Activated T-cell treated with anti-CD3 and anti-CD28 coated beads, Interleukin-2, amount 50 U/mL, for 4 hours (primary cell): ENCODE data around the gene TRMT2B. TPM values are rescaled to one million over a fixed set of nuclear protein-coding genes. Genes with fewer than 3 reads are reported as not detected.

Experiments used
- ATAC-seq, 2 donors: fragments of 200-7000 bp; cut with Tn5 transposase; one replicate each; pipeline ENCODE4 v1.10.0; 2021
- DNase-seq: peaks from one replicate; pipeline ENCODE4 v3.0.0-alpha.2; 2020
- H3K27me3 Mint-ChIP-seq: one replicate; pipeline ENCODE4 v1.8.0; 2021; ENCODE audit warnings: low read depth, mixed read lengths
- H3K36me3 Mint-ChIP-seq: one replicate; pipeline ENCODE4 v1.8.0; 2022; ENCODE audit warnings: mixed read lengths; ENCODE audit not compliant: insufficient read depth
- H3K4me1 Mint-ChIP-seq: one replicate; pipeline ENCODE4 v1.8.0; 2021; ENCODE audit warnings: low read depth, mixed read lengths
- H3K4me3 Mint-ChIP-seq: one replicate; pipeline ENCODE4 v1.8.0; 2021; ENCODE audit warnings: mild to moderate bottlenecking, moderate library complexity, mixed read lengths
- H3K9me3 Mint-ChIP-seq: one replicate; pipeline ENCODE4 v1.8.0; 2021; ENCODE audit warnings: mixed read lengths
- total RNA-seq, 3 donors: library from RNA; stranded (reverse); gene quantifications; one replicate each; pipeline ENCODE4 v1.2.1, GENCODE V29; 2021

Gene TRMT2B
- total RNA-seq, 3 donors from 2014 or later: 15.4 to 17.0 (median 15.5) TPM

DNA sequence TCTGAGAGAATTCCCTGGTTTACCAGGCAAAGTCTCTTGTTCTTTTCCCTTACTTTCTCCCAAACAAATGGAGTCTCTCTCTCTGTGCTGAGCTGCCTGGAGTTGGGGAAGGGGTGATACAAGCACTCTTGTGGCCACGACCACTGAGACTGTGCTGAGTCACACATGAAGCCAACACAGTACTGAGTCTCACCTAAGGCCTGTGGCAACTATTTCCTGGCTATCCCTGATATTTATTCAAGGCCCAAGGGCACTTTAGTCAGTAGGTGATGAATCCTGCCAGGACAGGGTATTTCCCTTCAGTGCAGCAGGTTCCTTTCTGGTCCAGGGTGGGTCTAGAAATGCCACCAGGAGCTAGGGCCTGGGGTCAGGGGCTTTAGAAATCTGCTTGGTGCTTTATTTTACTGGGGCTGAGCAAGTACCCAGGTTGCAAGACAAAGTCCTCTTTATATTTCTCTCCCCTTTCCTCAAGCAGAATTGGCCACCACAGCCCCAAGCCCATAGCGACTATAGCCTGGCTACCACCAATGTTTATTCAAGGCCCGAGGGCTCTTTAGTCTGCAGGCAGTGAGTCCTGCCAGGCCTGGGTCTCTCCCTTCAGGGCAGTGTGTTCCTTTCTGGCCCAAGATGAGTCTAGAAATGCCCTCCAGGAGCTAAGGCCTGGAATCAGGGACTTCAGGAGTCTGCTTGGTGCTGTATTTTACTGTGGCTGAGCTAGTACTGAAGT, 71.9 kb downstream of the TRMT2B start:
- Mint-ChIP-seq H3K9me3 (no peaks in the 10 kb centered on the region), H3K4me1 (no peaks in the 10 kb centered on the region), H3K36me3 (peaks cover 5% of the 10 kb centered on the region), H3K4me3 (no peak overlapping the region), H3K27me3 (no peaks in the 10 kb centered on the region)
- DNase-seq (no peak), ATAC-seq (no peak)

DNA sequence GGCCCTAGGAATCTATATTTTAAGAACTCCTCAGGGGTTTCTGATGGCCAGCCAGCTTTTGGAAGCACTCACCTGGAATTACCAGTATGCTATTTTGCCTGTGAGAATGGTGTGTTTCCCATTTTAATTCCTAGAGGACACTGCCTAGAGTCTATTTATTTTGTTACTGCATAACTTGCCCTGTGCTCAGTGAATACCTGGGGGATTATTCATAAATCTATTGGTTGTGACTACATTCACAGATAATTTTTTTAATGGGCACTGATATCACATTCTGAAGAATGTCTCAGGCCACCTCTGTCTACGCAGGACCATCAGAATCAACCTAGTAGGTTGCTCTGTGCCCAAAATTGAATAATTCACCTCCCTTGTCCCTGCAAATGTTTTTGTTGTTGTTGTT, 75.7 kb downstream of the TRMT2B start:
- Mint-ChIP-seq H3K9me3 (no peaks in the 10 kb centered on the region), H3K27me3 (no peaks in the 10 kb centered on the region), H3K4me3 (no peak overlapping the region), H3K36me3 (peaks cover 4% of the 10 kb centered on the region), H3K4me1 (no peaks in the 10 kb centered on the region)
- DNase-seq (no peak), ATAC-seq (no peak)

DNA sequence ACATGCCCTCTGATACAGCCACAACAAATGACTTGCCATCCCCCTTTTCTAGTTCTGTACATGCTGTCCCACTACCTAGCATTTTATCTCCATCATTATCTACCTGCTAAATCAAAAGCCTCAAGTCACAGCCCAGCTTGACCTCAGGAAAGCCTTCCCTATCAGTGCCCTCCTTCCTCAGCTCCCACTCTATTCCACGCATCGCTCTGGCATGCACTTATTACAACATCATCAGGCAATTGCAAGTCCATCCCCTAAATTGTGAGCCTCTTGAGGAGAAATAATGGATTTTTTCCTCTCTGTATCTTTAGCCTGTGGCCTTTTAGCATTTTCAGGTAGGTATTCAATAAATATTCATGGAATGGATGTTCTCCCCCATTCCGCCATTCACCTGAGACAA, 76.7 kb downstream of the TRMT2B start:
- Mint-ChIP-seq H3K9me3 (no peaks in the 10 kb centered on the region), H3K27me3 (no peaks in the 10 kb centered on the region), H3K36me3 (peaks cover 4% of the 10 kb centered on the region), H3K4me1 (no peaks in the 10 kb centered on the region), H3K4me3 (no peak overlapping the region)
- ATAC-seq: no peak
- DNase-seq: no peak

DNA sequence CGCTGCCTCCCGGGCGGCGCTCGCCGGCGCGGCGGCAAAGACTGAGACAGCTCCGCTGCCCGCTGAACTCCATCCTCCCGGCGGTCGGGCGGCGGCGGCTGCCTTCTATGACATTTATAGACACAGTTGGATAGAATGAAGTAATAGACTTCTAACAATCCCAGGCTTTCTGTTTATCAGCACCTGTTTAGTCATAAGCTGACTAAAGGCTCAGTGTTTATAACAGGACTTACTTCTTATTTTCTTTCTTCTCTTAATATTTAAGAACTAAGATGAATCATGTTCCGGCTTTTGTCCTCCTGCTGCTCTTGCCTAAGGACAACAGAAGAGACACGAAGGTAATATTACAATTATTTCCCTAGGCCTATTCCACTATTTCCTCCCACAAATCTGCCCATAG, 78.5 kb downstream of the TRMT2B start:
- Mint-ChIP-seq H3K9me3 (no peaks in the 10 kb centered on the region), H3K36me3 (peaks cover 2% of the 10 kb centered on the region), H3K27me3 (no peaks in the 10 kb centered on the region), H3K4me3 (no peak overlapping the region), H3K4me1 (no peaks in the 10 kb centered on the region)
- no peak for ATAC-seq
- no peak for DNase-seq

DNA sequence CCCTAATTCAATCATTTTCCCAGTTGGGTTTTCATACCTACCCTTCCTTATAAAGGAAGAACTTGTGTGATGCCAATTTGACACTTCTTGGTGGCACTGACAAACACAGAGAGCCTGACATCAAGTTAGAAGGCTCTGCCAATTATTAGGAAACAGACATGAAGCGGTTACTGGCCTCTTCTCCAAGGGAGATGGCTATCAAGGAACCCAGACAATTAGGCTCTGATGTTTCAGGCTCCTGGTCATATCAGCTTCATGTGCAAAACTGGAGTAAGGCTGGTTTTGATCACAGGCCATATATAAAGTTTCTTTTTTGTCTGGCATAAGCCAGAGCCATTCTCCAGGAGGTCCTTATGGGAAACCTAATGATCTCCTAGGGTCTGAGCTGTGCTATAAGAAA, 82.0 kb downstream of the TRMT2B start:
- H3K36me3 Mint-ChIP-seq: no peaks in the 10 kb centered on the region
- H3K27me3 Mint-ChIP-seq: no peaks in the 10 kb centered on the region
- H3K9me3 Mint-ChIP-seq: no peaks in the 10 kb centered on the region
- no peak for DNase-seq
- ATAC-seq: no peak
- no peaks in the 10 kb centered on the region for H3K4me1 Mint-ChIP-seq
- H3K4me3 Mint-ChIP-seq: no peak overlapping the region

DNA sequence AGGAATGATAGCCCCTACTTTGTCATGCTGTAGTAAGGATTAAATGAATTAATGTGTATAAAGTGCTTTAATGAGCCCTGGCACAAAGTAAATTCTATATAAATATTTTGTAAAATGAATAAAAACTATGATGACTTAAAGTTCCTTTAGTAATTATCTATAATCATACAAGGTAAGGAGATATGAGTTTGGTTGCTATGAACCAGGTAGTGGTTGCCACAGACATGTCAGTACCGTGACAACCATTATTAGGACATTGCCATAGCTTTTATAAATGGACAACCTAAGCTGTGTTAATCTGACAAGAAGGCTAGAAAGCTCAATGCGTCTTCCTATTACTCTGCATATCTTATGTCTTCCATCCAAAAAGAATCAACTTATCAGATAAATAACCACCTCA, 82.5 kb downstream of the TRMT2B start, which contains the start of gene ARL13A:
Gene ARL13A (plus strand): TSS at position 301 of the 400 bp plus-strand sequence. CDS start 3,982 bp downstream, outside the sequence.
- no peak for ATAC-seq

DNA sequence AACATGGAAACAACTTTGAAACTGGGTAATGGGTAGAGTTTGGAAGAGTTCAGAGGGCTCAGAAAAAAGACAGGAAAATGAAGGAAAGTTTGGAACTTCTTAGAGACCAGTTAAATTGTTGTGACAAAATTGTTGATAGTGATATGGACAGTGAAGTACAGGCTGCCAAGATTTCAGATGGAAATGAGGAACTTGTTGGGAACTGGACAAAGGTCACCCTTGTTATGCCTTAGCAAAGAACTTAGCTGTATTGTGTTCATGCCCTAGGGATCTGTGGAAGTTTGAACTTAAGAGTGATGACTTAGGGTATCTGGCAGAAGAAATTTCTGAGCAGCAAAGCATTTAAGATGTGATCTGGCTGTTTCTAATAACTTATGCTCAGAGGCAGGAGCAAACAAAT, 87.5 kb downstream of the TRMT2B start:
- no peaks in the 10 kb centered on the region for H3K36me3 Mint-ChIP-seq
- H3K27me3 Mint-ChIP-seq: no peaks in the 10 kb centered on the region
- H3K4me1 Mint-ChIP-seq: no peaks in the 10 kb centered on the region
- no peaks in the 10 kb centered on the region for H3K9me3 Mint-ChIP-seq
- H3K4me3 Mint-ChIP-seq: no peak overlapping the region
- no peak for DNase-seq
- no peak for ATAC-seq

More for the DNA sequence above, 82.5 kb downstream of the TRMT2B start, which contains the start of gene ARL13A:
- H3K36me3 Mint-ChIP-seq: no peaks in the 10 kb centered on the region
- no peaks in the 10 kb centered on the region for H3K4me1 Mint-ChIP-seq
- H3K4me3 Mint-ChIP-seq: no peak within 1 kb of the TSS
- no peaks in the 10 kb centered on the region for H3K27me3 Mint-ChIP-seq
- no peaks in the 10 kb centered on the region for H3K9me3 Mint-ChIP-seq
- DNase-seq: no peak

DNA sequence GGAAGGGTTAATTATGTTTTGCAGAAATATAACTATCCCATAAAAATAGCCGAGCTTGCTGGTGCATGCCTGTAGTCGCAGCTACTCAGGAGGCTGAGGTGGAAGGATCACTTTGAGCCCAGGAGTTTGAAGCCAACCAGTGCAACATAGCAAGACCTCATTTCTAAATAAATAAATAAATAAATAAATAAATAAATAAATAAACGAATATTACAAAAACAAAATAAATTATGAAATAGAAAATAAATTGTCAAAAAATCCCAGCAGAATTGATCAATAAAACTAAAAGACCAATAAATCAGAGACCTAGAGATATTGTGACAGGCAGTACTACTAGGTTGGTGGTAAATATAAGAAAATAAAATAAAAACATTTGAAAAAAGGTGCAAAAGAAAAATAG, 89.1 kb downstream of the TRMT2B start:
- Mint-ChIP-seq H3K4me1 (no peaks in the 10 kb centered on the region), H3K36me3 (no peaks in the 10 kb centered on the region), H3K4me3 (no peak overlapping the region), H3K27me3 (no peaks in the 10 kb centered on the region), H3K9me3 (no peaks in the 10 kb centered on the region)
- no peak for DNase-seq
- ATAC-seq: no peak

Other genes starting within 250 kb of the TRMT2B start
- gene CSTF2, start 231.7 kb downstream of the TRMT2B start, total RNA-seq: 10 to 100 TPM; 79.5 to 86.6 (median 84.1) TPM
- not detected for gene NOX1, start 177.8 kb downstream of the TRMT2B start, total RNA-seq
- gene XKRX, start 123.2 kb downstream of the TRMT2B start, total RNA-seq: under 1 TPM; 0.08 to 0.16 (median 0.14) TPM
- gene ARL13A, start 82.4 kb downstream of the TRMT2B start, total RNA-seq: not detected
- not detected for gene TMEM35A, start 26.8 kb upstream of the TRMT2B start, total RNA-seq
- 1 to 10 TPM; 2.8 to 3.3 (median 3.0) TPM for gene CENPI, start 46.1 kb upstream of the TRMT2B start, total RNA-seq
- gene DRP2, start 167.7 kb upstream of the TRMT2B start, total RNA-seq: under 1 TPM; 0.30 to 0.66 (median 0.42) TPM
- under 1 TPM; 0.13 to 0.22 (median 0.15) TPM for gene TAF7L, start 239.2 kb upstream of the TRMT2B start, total RNA-seq